Spleen (tissue), 7 donors: ENCODE measurements around the gene GPR157.

ENCODE experiments used
- CTCF ChIP-seq, 11 experiments: fragments of 200-600 bp in 7 of 11; fragments of 450-650 bp in 4 of 11; sonication (generic) in 4 of 11; IDR thresholded peaks in 8 of 11; conservative IDR thresholded peaks in 3 of 11; 1 replicate in 7 of 11; 2 replicates in 4 of 11; pipeline versions ENCODE4 v1.4.0 to v1.8.0; 2016 to 2021; ENCODE audit warnings: antibody characterized with exemption in 11 of 11, inconsistent platforms in 4 of 11, mild to moderate bottlenecking in 1 of 11
- POLR2A ChIP-seq, 3 donors: fragments of 450-650 bp; IDR thresholded peaks; one replicate each; pipeline ENCODE4 v1.5.1; 2017; ENCODE audit warnings: antibody characterized with exemption in 3 of 3, mild to moderate bottlenecking in 1 of 3
- donor health status: DM: no; HTN: no; CAD: no; lungs with moderate emphysema.
- donor health status: DM: no; HTN: no; CAD: no.
- donor health status: DM: no; HTN: no; CAD: no.

- TF ChIP-seq CTCF (IDR thresholded peaks at IDR 0.05 in 8 of 11, conservative IDR thresholded peaks at IDR 0.05 in 3 of 11): no peak
- no peak for TF ChIP-seq POLR2A (IDR thresholded peaks at IDR 0.05)
Observed at GRCh38 chr1:9075022-9075421, 53.9 kb downstream of the GPR157 start.
